ENCODE results near the gene EPHA8. TPM values are rescaled to one million over a fixed set of nuclear protein-coding genes. Genes with fewer than 3 reads are reported as not detected.

EPHA8 gene
- total and polyA plus RNA-seq, 9 of the 15 experiments (the other 6 are each of a cell fraction or from before 2014, with no cell fraction given): not detected

DNA sequence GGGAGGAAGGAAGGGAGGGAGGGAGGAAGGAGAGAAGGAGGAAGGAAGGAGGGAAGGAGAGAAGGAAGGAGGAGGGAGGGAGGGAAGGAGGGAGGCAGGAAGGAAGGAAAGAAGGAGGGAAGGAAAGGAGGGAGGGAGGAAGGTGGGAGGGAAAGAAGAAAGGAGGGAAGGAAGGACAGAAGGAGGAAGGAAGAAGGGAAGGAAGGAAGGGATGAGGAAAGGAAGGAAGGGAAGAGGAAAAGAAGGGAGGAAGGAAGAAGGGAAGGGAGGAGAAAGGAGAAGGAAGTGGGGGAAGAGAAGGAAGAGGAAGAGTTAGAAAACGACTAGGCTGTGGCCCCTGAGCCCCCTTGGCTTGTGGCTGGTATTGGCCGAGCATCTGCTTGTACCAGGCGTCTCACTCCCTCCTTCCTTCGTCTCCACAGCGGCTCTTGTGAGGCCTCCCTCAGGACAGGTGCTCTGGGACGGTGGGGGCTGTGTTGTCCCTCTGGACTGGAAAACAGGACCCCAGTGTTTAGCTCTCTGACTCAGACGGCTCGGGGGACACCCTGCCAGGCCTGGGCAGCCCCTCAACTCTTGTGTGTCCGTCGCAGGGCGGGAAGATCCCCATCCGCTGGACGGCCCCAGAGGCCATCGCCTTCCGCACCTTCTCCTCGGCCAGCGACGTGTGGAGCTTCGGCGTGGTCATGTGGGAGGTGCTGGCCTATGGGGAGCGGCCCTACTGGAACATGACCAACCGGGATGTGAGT is 37.0 kb downstream of the EPHA8 start (continued):
- TF ChIP-seq, protein P1, sequence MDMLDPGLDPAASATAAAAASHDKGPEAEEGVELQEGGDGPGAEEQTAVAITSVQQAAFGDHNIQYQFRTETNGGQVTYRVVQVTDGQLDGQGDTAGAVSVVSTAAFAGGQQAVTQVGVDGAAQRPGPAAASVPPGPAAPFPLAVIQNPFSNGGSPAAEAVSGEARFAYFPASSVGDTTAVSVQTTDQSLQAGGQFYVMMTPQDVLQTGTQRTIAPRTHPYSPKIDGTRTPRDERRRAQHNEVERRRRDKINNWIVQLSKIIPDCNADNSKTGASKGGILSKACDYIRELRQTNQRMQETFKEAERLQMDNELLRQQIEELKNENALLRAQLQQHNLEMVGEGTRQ (CRISPR knock-in tag; IDR thresholded peaks at IDR 0.05): peak; percentile 73
- TF ChIP-seq EHMT2 (IDR thresholded peaks at IDR 0.05) (0 out of 2 replicates have a peak, but pooled peaks have one; percentile 26), MTA1 (IDR thresholded peaks at IDR 0.05; ENCODE audit: borderline replicate concordance) (peak; percentile 58), SMC3 (conservative IDR thresholded peaks at IDR 0.05; ENCODE audit: insufficient read depth, low read depth, low read length) (no peak), KLF13 (tag; IDR thresholded peaks at IDR 0.05; ENCODE audit: borderline replicate concordance, low read depth) (no peak), ZNF134 (CRISPR knock-in tag; conservative IDR thresholded peaks at IDR 0.05) (no peak), KAT7 (CRISPR knock-in tag; IDR thresholded peaks at IDR 0.05; ENCODE audit: borderline replicate concordance) (no peak), NCOR1 (IDR thresholded peaks at IDR 0.05) (no peak), NCOA1 (IDR thresholded peaks at IDR 0.05; ENCODE audit: low read depth) (no peak), ARNT (IDR thresholded peaks at IDR 0.05) (no peak), NRF1 (conservative IDR thresholded peaks at IDR 0.05 in 1 of 2, IDR thresholded peaks at IDR 0.05 in 1 of 2) (no peak)
- TF ChIP-seq, protein P2, sequence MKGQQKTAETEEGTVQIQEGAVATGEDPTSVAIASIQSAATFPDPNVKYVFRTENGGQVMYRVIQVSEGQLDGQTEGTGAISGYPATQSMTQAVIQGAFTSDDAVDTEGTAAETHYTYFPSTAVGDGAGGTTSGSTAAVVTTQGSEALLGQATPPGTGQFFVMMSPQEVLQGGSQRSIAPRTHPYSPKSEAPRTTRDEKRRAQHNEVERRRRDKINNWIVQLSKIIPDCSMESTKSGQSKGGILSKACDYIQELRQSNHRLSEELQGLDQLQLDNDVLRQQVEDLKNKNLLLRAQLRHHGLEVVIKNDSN (CRISPR knock-in tag; IDR thresholded peaks at IDR 0.05): peak; percentile 89
- TF ChIP-seq, protein P3, sequence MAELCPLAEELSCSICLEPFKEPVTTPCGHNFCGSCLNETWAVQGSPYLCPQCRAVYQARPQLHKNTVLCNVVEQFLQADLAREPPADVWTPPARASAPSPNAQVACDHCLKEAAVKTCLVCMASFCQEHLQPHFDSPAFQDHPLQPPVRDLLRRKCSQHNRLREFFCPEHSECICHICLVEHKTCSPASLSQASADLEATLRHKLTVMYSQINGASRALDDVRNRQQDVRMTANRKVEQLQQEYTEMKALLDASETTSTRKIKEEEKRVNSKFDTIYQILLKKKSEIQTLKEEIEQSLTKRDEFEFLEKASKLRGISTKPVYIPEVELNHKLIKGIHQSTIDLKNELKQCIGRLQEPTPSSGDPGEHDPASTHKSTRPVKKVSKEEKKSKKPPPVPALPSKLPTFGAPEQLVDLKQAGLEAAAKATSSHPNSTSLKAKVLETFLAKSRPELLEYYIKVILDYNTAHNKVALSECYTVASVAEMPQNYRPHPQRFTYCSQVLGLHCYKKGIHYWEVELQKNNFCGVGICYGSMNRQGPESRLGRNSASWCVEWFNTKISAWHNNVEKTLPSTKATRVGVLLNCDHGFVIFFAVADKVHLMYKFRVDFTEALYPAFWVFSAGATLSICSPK (IDR thresholded peaks at IDR 0.05; ENCODE audit: borderline replicate concordance): no peak
- TF ChIP-seq, protein P4, sequence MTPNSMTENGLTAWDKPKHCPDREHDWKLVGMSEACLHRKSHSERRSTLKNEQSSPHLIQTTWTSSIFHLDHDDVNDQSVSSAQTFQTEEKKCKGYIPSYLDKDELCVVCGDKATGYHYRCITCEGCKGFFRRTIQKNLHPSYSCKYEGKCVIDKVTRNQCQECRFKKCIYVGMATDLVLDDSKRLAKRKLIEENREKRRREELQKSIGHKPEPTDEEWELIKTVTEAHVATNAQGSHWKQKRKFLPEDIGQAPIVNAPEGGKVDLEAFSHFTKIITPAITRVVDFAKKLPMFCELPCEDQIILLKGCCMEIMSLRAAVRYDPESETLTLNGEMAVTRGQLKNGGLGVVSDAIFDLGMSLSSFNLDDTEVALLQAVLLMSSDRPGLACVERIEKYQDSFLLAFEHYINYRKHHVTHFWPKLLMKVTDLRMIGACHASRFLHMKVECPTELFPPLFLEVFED (CRISPR knock-in tag; conservative IDR thresholded peaks at IDR 0.05): peak; percentile 80; the same call in 1 of the 2 replicates
- TF ChIP-seq, protein P5, sequence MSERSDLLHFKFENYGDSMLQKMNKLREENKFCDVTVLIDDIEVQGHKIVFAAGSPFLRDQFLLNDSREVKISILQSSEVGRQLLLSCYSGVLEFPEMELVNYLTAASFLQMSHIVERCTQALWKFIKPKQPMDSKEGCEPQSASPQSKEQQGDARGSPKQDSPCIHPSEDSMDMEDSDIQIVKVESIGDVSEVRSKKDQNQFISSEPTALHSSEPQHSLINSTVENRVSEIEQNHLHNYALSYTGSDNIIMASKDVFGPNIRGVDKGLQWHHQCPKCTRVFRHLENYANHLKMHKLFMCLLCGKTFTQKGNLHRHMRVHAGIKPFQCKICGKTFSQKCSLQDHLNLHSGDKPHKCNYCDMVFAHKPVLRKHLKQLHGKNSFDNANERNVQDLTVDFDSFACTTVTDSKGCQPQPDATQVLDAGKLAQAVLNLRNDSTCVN (CRISPR knock-in tag; IDR thresholded peaks at IDR 0.05): peak; percentile 78; the same call in 1 of the 2 replicates
- TF ChIP-seq, protein P6, sequence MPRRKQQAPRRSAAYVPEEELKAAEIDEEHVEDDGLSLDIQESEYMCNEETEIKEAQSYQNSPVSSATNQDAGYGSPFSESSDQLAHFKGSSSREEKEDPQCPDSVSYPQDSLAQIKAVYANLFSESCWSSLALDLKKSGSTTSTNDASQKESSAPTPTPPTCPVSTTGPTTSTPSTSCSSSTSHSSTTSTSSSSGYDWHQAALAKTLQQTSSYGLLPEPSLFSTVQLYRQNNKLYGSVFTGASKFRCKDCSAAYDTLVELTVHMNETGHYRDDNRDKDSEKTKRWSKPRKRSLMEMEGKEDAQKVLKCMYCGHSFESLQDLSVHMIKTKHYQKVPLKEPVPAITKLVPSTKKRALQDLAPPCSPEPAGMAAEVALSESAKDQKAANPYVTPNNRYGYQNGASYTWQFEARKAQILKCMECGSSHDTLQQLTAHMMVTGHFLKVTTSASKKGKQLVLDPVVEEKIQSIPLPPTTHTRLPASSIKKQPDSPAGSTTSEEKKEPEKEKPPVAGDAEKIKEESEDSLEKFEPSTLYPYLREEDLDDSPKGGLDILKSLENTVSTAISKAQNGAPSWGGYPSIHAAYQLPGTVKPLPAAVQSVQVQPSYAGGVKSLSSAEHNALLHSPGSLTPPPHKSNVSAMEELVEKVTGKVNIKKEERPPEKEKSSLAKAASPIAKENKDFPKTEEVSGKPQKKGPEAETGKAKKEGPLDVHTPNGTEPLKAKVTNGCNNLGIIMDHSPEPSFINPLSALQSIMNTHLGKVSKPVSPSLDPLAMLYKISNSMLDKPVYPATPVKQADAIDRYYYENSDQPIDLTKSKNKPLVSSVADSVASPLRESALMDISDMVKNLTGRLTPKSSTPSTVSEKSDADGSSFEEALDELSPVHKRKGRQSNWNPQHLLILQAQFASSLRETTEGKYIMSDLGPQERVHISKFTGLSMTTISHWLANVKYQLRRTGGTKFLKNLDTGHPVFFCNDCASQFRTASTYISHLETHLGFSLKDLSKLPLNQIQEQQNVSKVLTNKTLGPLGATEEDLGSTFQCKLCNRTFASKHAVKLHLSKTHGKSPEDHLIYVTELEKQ (CRISPR knock-in tag; IDR thresholded peaks at IDR 0.05): no peak

Data from K562 (cell line).